OCI-LY7 (cell line): ENCODE results near the gene PPP1R37.

Source experiments
- EZH2phosphoT487 ChIP-seq: fragments of 200-600 bp; sonication (generic); IDR thresholded peaks from 2 replicates; pipeline ENCODE4 v1.6.1; 2018; ENCODE audit warnings: low read depth, borderline replicate concordance, mild to moderate bottlenecking, mixed run types, antibody characterized with exemption, low read length, moderate library complexity, mixed read lengths
- TF ChIP-seq, protein P1 (sequence below): fragments of 200-600 bp; sonication (generic); conservative IDR thresholded peaks from 2 replicates; pipeline ENCODE4 v1.5.1; 2014; ENCODE audit warnings: mild to moderate bottlenecking, antibody characterized with exemption, low read length, moderate library complexity, mixed read lengths

DNA sequence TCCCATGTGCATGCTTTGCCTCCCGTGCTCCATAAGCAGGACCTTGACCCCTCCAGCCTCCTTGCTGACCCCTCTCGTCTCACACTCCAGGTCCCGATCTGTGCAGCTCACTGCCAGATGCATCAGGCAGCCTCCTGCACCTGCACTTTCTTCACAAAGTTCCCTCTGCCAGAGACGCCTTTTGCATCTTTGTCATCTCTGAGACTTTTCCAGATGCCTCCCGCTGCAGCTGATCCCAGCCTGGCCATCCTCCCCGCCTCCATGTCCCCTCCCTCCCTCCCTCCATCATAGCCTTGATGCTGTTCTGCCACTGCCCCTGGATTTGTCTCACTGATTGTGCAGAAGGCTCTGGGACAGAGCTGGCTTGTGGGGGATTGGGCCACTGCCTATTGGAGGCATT, 29.9 kb downstream of the PPP1R37 start:
- TF ChIP-seq, protein P1, sequence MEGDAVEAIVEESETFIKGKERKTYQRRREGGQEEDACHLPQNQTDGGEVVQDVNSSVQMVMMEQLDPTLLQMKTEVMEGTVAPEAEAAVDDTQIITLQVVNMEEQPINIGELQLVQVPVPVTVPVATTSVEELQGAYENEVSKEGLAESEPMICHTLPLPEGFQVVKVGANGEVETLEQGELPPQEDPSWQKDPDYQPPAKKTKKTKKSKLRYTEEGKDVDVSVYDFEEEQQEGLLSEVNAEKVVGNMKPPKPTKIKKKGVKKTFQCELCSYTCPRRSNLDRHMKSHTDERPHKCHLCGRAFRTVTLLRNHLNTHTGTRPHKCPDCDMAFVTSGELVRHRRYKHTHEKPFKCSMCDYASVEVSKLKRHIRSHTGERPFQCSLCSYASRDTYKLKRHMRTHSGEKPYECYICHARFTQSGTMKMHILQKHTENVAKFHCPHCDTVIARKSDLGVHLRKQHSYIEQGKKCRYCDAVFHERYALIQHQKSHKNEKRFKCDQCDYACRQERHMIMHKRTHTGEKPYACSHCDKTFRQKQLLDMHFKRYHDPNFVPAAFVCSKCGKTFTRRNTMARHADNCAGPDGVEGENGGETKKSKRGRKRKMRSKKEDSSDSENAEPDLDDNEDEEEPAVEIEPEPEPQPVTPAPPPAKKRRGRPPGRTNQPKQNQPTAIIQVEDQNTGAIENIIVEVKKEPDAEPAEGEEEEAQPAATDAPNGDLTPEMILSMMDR, result no peak
- no peak for TF ChIP-seq EZH2phosphoT487
